MM.1S (cell line): ENCODE results near the gene SORBS2.

Experiments used
- CTCF ChIP-seq: fragments of 300-600 bp; sonication (generic); IDR thresholded peaks from 2 replicates; pipeline ENCODE4 v1.5.1; 2016; ENCODE audit warnings: antibody characterized with exemption, low read length, mixed read lengths
- EZH2 ChIP-seq: fragments of 300-600 bp; sonication (generic); optimal IDR thresholded peaks from 2 replicates; pipeline ENCODE3; 2017; ENCODE audit warnings: low read depth, mild to moderate bottlenecking, antibody characterized with exemption, low read length, mixed read lengths
- EZH2phosphoT487 ChIP-seq: fragments of 300-600 bp; sonication (generic); IDR thresholded peaks from 2 replicates; pipeline ENCODE4 v1.6.1; 2018; ENCODE audit warnings: antibody characterized with exemption, low read length

- no peak for TF ChIP-seq CTCF
- no peak for TF ChIP-seq EZH2
- TF ChIP-seq EZH2phosphoT487, result no peak
These were observed 173.3 kb downstream of the SORBS2 start for GRCh38 chr4:185638548-185639301.
